Neural crest cell (in vitro differentiated cells): Measurements from ENCODE around the gene PTPN4. TPM values are rescaled to one million over a fixed set of nuclear protein-coding genes. Genes with fewer than 3 reads are reported as not detected.

Source experiments
- DNase-seq: peaks from one replicate; pipeline ENCODE4 v3.0.0; 2021; ENCODE audit warnings: low read depth, mixed read lengths, low spot score
- H3K27ac Mint-ChIP-seq: one replicate; pipeline ENCODE4 v1.8.0; 2021; ENCODE audit warnings: mild to moderate bottlenecking, mixed read lengths; ENCODE audit not compliant: unreplicated experiment
- H3K27me3 Mint-ChIP-seq: 2 replicates; pipeline ENCODE4 v1.8.0; 2021; ENCODE audit warnings: low read depth, mild to moderate bottlenecking, mixed read lengths
- H3K36me3 Mint-ChIP-seq: 2 replicates; pipeline ENCODE4 v1.8.0; 2021; ENCODE audit warnings: low read depth, mild to moderate bottlenecking, mixed read lengths
- H3K4me1 Mint-ChIP-seq: 2 replicates; pipeline ENCODE4 v1.8.0; 2021; ENCODE audit warnings: mixed read lengths
- H3K4me3 Mint-ChIP-seq: one replicate; pipeline ENCODE4 v1.8.0; 2021; ENCODE audit warnings: mild to moderate bottlenecking, mixed read lengths
- H3K9me3 Mint-ChIP-seq: 2 replicates; pipeline ENCODE4 v1.8.0; 2021; ENCODE audit warnings: mixed read lengths
- total RNA-seq: library from RNA; stranded (reverse); gene quantifications from 2 replicates; pipeline ENCODE4 v1.2.1, GENCODE V29; 2021
- TF ChIP-seq, protein P1 (sequence below): fragments of 200-600 bp; sonication (generic); conservative IDR thresholded peaks from 2 replicates; pipeline ENCODE4 v1.5.0; 2021; ENCODE audit warnings: antibody characterized with exemption, mild to moderate bottlenecking

PTPN4 gene
- total RNA-seq, 1 donor from 2014 or later = 39.3 TPM

DNA sequence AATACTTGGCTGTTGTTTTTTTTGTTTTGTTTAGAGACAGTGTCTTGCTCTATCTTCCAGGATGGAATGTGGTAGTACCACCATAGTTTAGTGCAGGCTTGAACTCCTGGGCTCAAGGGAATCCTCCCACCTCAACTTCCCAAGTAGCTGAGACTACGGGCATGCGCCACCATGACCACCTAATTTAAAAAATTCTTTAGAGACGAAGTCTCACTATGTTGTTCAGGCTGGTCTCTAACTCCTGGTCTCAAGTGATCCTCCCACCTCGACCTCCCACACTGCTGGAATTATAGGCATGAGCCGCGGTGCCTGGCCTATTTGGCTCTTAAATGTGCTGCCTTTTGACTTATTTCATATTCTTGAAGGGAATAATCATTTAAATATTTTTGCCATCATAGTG is 60.1 kb downstream of the PTPN4 start:
- H3K36me3 Mint-ChIP-seq = peaks cover 31% of the 10 kb centered on the region
- H3K27me3 Mint-ChIP-seq = no peaks in the 10 kb centered on the region

GRCh38 chr2:119820275-119820674 is 60.6 kb downstream of the PTPN4 start:
- Mint-ChIP-seq H3K4me3 (no peak overlapping the region), H3K9me3 (peaks cover 11% of the 10 kb centered on the region), H3K27ac (no peak overlapping the region), H3K4me1 (peaks cover 6% of the 10 kb centered on the region), H3K36me3 (peaks cover 31% of the 10 kb centered on the region), H3K27me3 (no peaks in the 10 kb centered on the region)
- TF ChIP-seq, protein P1, sequence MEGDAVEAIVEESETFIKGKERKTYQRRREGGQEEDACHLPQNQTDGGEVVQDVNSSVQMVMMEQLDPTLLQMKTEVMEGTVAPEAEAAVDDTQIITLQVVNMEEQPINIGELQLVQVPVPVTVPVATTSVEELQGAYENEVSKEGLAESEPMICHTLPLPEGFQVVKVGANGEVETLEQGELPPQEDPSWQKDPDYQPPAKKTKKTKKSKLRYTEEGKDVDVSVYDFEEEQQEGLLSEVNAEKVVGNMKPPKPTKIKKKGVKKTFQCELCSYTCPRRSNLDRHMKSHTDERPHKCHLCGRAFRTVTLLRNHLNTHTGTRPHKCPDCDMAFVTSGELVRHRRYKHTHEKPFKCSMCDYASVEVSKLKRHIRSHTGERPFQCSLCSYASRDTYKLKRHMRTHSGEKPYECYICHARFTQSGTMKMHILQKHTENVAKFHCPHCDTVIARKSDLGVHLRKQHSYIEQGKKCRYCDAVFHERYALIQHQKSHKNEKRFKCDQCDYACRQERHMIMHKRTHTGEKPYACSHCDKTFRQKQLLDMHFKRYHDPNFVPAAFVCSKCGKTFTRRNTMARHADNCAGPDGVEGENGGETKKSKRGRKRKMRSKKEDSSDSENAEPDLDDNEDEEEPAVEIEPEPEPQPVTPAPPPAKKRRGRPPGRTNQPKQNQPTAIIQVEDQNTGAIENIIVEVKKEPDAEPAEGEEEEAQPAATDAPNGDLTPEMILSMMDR = no peak
- no peak for DNase-seq

More for the DNA sequence above, 60.1 kb downstream of the PTPN4 start:
- no peak overlapping the region for H3K27ac Mint-ChIP-seq
- H3K9me3 Mint-ChIP-seq = peaks cover 11% of the 10 kb centered on the region
- no peak overlapping the region for H3K4me3 Mint-ChIP-seq
- TF ChIP-seq, protein P1 = no peak
- peaks cover 6% of the 10 kb centered on the region for H3K4me1 Mint-ChIP-seq
- DNase-seq = no peak

DNA sequence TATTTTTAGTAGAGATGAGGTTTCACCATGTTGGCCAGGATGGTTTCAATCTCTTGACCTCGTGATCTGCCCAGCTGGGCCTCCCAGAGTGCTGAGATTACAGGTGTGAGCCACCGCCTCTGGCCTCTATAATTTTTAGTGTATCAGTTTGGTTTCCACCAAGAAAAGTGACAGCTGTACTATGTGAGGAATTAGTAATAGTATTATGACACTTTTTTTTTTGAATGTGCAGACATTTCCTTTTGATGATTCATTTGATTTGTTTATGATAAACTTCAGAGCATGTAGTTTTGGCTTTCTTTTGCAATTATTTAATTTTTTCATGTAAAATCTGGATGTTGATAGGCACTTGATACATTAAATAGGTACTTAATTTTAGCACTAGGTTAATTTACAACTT is 61.5 kb downstream of the PTPN4 start:
- Mint-ChIP-seq H3K4me1 (peaks cover 6% of the 10 kb centered on the region), H3K36me3 (peaks cover 27% of the 10 kb centered on the region)

DNA sequence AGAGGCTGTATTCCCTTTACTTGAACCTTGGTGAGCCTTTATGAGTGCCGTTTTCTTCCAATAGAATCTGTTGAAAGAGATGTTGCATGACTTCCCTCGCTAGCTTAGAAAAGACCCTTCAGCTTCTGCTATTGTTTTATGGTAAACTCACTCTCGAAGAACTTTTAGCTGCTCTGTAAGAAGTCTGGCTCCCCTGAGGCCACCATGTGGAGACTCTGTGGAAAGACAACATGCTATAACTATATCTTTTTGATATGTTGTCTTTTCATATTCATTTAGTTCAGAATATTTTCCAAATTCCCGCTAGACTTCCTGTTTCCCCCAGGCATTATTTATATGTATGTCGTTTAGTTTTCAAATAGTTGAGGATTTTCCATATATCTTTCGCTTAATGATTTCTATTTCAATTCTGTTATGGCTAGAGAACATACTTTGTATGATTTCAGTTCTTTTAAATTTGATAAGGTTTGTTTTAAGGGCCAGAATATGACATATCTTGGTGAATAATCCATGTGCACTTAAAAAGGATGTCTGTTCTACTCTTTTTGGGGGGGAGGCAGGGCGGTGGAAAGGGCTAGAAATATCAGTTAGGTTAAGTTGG is 64.1 kb downstream of the PTPN4 start:
- H3K27me3 Mint-ChIP-seq = no peaks in the 10 kb centered on the region
- H3K27ac Mint-ChIP-seq = no peak overlapping the region
- peaks cover under 1% of the 10 kb centered on the region for H3K9me3 Mint-ChIP-seq
- H3K36me3 Mint-ChIP-seq = peaks cover 12% of the 10 kb centered on the region
- no peak overlapping the region for H3K4me3 Mint-ChIP-seq
- TF ChIP-seq, protein P1 = peak; percentile 73
- H3K4me1 Mint-ChIP-seq = peaks cover 6% of the 10 kb centered on the region
- no peak for DNase-seq

More for the DNA sequence above, 61.5 kb downstream of the PTPN4 start:
- H3K9me3 Mint-ChIP-seq = peaks cover 11% of the 10 kb centered on the region
- H3K27me3 Mint-ChIP-seq = no peaks in the 10 kb centered on the region
- DNase-seq = no peak
- TF ChIP-seq, protein P1 = no peak
- no peak overlapping the region for H3K27ac Mint-ChIP-seq
- H3K4me3 Mint-ChIP-seq = no peak overlapping the region

DNA sequence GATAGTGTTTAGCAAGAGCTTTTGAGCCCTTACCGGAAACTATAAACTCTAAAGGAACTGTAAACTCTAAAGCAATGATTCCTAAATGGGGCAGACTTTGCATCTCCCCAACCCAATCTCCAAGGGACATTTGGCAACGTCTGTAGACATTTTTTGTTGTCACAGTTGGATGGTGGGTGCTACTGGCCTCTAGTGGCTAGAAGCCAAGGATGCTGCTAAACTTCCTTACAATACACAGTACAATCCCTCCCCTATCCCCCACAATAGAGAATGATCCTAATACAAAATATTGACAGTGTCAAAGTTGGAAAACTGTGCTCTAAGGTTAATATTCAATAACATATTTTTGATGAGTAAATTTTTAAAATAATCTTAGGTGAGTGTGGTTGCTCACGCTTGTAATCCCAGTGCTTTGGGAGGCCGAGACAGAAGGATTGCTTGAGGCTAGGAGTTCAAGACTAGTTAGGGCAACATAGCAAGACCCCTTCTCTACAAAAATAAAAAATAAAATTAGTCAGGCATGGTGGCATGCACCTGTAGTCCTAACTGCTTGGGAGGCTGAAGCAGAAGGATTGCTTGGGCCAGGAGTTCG is 66.7 kb downstream of the PTPN4 start:
- Mint-ChIP-seq H3K27me3 (no peaks in the 10 kb centered on the region), H3K36me3 (peaks cover 21% of the 10 kb centered on the region), H3K4me3 (no peak overlapping the region), H3K27ac (no peak overlapping the region), H3K4me1 (peaks cover 6% of the 10 kb centered on the region), H3K9me3 (peaks cover 7% of the 10 kb centered on the region)
- peak; percentile 15 for DNase-seq
- TF ChIP-seq, protein P1 = peak; percentile 71
